Fibroblast of villous mesenchyme (primary cell): Measurements from ENCODE around the gene NUMB. TPM values are rescaled to one million over a fixed set of nuclear protein-coding genes. Genes with fewer than 3 reads are reported as not detected.

Experiments used
- DNase-seq: peaks from one replicate; pipeline ENCODE4 v3.0.0-alpha.2; 2010; ENCODE audit warnings: low read depth
- H3K4me3 ChIP-seq: 2 replicates; pipeline ENCODE4 v1.5.1; 2011; ENCODE audit warnings: low read depth, mild to moderate bottlenecking, low read length
- CTCF ChIP-seq: IDR thresholded peaks from 2 replicates; pipeline ENCODE4 v1.5.1; 2012; ENCODE audit warnings: low read depth, mild to moderate bottlenecking, low read length; ENCODE audit not compliant: insufficient read depth
- total RNA-seq: library from RNA; depleted of rRNA; stranded (reverse); fragments of >200 nt; gene quantifications from 2 replicates; pipeline ENCODE4 v1.2.3, GENCODE V29; 2012

The NUMB gene
- total RNA-seq, 1 donor: 35.4 TPM

GRCh38 chr14:73244541-73245290 is 213.6 kb downstream of the NUMB start:
- DNase-seq: no peak
- H3K4me3 ChIP-seq: peak overlapping the region; percentile 63
- no peak for TF ChIP-seq CTCF

DNA sequence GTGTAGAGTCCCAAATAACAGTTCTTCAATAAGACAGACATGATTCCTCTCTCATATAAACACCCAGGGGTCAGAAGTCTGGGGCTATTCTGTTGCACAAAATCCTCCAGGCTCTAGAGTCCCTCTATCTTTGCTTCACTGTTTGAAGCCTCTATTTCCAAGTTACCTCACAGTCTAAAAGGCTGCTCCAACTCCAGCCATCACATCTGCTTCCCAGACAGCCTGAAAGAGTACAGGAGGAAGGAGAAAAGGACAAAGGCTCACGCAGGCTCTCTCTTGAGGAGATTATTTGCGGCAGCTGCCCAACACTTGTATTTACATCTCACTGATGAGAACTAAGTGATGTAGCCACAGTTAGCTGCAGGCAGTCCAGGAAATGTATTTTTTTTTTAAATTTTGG is 214.6 kb downstream of the NUMB start:
- no peak for DNase-seq
- H3K4me3 ChIP-seq: no peak overlapping the region
- no peak for TF ChIP-seq CTCF

GRCh38 chr14:73243341-73243740 is 215.0 kb downstream of the NUMB start:
- no peak for TF ChIP-seq CTCF
- no peak for DNase-seq
- H3K4me3 ChIP-seq: no peak overlapping the region

- no peak for TF ChIP-seq CTCF
- DNase-seq: peak; percentile 69
- H3K4me3 ChIP-seq: peak overlapping the region; percentile 9
These were observed 215.9 kb downstream of the NUMB start for GRCh38 chr14:73242357-73242901.

DNA sequence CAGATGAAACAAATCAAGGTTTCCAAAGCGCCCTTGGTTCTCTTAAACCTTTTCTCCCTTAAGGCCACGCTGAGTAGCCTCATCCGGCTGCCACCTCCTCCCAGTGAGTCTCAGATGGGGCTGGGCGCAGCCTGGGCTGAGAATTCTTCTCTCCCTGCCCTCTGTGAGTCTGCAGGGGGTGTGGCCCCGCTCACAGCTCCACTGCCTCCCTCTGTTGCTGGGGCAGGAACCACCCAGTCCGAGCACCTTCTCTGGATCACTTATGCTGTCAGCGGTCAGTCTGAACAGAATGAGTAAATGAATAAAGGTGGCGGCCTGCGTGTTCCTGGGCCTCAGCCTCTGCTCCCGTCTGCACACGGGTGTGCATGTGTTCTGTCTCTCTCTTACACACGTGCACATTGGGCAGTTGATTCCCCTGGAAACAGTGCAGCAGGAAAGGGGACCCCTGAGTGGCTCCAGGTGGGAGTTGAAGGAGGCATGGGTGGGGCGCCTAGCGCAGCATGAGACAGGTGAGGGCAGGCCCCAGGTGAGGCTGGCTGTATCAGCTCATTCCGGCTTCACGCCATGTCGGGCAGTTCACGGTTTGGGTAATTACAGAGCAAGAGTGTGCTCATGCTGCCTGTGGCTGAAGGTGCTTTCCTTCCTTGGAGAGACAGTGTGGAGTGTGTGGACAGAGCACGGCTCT is 216.7 kb downstream of the NUMB start:
- no peak overlapping the region for H3K4me3 ChIP-seq
- DNase-seq: no peak
- TF ChIP-seq CTCF: no peak

GRCh38 chr14:73240816-73241480 is 217.4 kb downstream of the NUMB start:
- no peak for TF ChIP-seq CTCF
- no peak overlapping the region for H3K4me3 ChIP-seq
- no peak for DNase-seq
